ENCODE measurements around the gene TPRG1. TPM values are rescaled to one million over a fixed set of nuclear protein-coding genes. Genes with fewer than 3 reads are reported as not detected.

Gene TPRG1
- total RNA-seq, 1 experiment from 2014 or later = not detected

- DNase-seq (ENCODE audit: low spot score) = no peak
Measured at GRCh38 chr3:189272500-189273119, 100.8 kb downstream of the TPRG1 start.

DNA sequence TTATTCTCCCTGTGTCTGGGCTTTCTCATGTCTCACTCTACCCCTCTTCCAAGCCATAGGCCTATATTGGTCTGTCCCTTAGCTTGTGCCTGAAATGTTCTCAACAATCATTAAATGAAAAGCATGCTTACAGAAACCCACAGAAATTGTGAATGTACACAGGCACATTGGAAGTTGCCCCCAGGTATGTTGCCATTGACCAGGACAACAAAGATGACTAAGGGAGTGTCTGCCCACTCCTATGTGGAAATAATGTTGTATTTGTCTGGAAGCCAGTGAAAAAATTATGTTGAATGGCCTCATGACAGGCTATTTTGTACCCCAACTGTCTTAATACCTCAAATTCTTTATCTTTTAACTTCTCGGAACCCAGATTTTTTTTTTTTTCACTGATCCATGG lies 102.0 kb downstream of the TPRG1 start:
- no peak for DNase-seq (ENCODE audit: low spot score)
- in situ Hi-C loops (cut with HindIII; ENCODE audit: low sequenced_read_pairs) = no loop called here

More at GRCh38 chr3:189272500-189273119, 100.8 kb downstream of the TPRG1 start:
- in situ Hi-C loops (cut with HindIII; ENCODE audit: low sequenced_read_pairs) = no loop called here

- DNase-seq (ENCODE audit: low spot score) = no peak
- in situ Hi-C loops (cut with HindIII; ENCODE audit: low sequenced_read_pairs) = no loop called here
Measured at GRCh38 chr3:189275182-189275581, 103.4 kb downstream of the TPRG1 start.

- no peak for DNase-seq (ENCODE audit: low spot score)
- in situ Hi-C loops (cut with HindIII; ENCODE audit: low sequenced_read_pairs) = no loop called here
Measured at GRCh38 chr3:189275852-189276251, 104.1 kb downstream of the TPRG1 start.

- in situ Hi-C loops (cut with HindIII; ENCODE audit: low sequenced_read_pairs) = no loop called here
- DNase-seq (ENCODE audit: low spot score) = peak; percentile 96
Measured at GRCh38 chr3:189276444-189277219, 104.9 kb downstream of the TPRG1 start.

- no peak for DNase-seq (ENCODE audit: low spot score)
- in situ Hi-C loops (cut with HindIII; ENCODE audit: low sequenced_read_pairs) = no loop called here
Measured at GRCh38 chr3:189277711-189278110, 105.9 kb downstream of the TPRG1 start.

- in situ Hi-C loops (cut with HindIII; ENCODE audit: low sequenced_read_pairs) = no loop called here
- DNase-seq (ENCODE audit: low spot score) = peak; percentile 95
Measured at GRCh38 chr3:189278221-189278620, 106.5 kb downstream of the TPRG1 start.

GRCh38 chr3:189282189-189282588 lies 110.4 kb downstream of the TPRG1 start:
- DNase-seq (ENCODE audit: low spot score) = no peak
- in situ Hi-C loops (cut with HindIII; ENCODE audit: low sequenced_read_pairs) = no loop called here

GRCh38 chr3:189282741-189283140 lies 111.0 kb downstream of the TPRG1 start:
- in situ Hi-C loops (cut with HindIII; ENCODE audit: low sequenced_read_pairs) = no loop called here
- DNase-seq (ENCODE audit: low spot score) = no peak

GRCh38 chr3:189286188-189286587 lies 114.4 kb downstream of the TPRG1 start:
- in situ Hi-C loops (cut with HindIII; ENCODE audit: low sequenced_read_pairs) = no loop called here
- DNase-seq (ENCODE audit: low spot score) = no peak

- in situ Hi-C loops (cut with HindIII; ENCODE audit: low sequenced_read_pairs) = no loop called here
- DNase-seq (ENCODE audit: low spot score) = no peak
Measured at GRCh38 chr3:189286916-189287315, 115.1 kb downstream of the TPRG1 start.

DNA sequence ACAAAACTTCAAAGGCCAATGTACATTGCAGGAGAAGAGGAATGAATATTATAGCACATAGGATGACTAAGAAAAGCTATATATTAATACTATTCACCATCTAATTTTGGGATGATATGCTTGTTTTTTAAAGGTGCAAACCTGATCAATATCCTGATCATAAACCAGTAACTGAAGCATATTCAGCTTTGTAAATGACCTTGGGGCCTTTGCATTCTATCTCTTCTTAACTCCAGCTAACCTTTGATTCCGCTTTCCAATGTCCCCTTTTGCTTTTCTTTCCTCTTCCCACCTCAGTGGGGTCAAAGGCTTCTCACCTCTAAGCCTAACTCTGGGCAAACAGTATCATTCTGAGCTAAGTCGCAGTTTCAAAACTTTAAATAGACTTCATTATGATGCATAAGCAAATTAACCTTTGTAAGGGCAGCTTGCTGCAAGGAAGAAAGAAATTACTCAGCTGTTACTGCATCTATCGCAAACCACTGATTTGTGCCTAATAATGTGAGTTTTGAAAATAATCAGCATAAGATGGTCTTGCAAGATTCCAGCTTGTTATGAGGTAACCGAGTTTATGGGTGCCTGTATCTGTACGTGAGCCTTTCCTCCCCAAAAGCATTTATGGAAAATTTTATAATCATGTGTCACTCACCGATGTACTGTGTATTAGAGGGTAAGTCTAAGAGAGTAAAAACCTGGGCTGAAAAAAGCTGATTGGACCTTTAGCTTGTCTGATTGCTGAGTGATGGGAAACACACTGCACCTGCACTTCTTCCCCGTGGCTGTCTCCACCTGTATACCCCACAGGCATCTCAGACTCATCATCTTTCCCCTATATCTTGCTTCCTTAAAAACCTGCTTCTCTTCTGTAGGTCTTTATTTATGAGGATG lies 116.8 kb downstream of the TPRG1 start:
- in situ Hi-C loops (cut with HindIII; ENCODE audit: low sequenced_read_pairs) = no loop called here
- no peak for DNase-seq (ENCODE audit: low spot score)

DNA sequence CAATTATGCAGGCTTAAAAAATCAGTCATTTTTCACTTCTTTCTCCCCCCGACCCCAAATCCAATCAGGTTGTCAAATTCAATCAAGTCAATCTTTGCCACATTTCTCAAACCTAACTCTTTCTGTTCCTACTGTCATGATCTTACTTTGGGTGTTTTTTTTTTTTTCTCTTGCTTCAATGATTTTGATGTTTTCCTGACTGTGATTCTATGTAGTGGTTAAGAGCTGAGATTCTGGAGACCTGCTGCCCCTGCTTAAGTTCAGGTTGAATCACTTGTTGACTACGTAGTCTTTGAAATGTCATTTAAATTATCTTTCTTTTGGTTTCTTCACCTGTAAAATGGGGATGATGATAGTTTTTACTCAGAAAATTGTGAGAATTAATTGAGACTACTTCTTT lies 117.5 kb downstream of the TPRG1 start:
- DNase-seq (ENCODE audit: low spot score) = no peak
- in situ Hi-C loops (cut with HindIII; ENCODE audit: low sequenced_read_pairs) = no loop called here

DNA sequence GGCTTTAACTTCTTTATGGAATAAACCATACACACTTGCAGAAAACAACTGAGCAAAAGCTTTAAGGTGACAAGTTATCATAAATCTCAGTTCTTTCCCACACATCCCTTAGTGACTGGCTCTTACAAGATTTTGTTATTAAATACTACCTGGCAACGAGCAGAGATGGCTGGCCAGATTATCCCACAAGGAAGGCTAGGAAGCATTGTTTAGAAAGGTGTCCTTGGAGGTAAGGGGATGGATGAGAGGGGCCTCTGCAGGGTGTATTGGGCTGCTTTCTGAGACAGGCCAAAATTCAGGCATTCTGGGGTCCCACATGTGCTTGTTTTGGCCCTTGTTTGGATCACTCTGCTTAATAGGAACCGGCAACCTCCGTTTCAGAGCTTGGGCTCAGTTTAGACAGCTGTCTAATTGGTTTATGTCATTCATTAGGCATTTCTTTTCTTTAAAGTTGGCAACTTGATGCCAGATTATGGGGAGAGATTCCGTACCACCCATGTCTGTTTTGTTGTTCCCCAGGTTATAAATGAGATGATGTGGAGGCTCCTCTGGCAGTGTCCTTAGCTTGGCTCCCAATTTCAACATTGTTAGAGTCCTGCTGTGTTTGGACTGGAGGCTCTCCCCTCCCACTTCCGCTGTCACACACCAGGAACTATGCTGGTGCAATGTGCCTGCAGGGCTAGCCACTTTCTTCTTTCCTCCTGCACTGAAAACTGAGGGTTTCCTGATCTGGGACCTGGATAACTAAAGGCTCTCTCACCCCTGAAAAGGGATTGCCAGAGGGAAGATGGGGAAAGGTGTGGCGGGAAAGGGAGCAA lies 121.1 kb downstream of the TPRG1 start:
- in situ Hi-C loops (cut with HindIII; ENCODE audit: low sequenced_read_pairs) = no loop called here

DNA sequence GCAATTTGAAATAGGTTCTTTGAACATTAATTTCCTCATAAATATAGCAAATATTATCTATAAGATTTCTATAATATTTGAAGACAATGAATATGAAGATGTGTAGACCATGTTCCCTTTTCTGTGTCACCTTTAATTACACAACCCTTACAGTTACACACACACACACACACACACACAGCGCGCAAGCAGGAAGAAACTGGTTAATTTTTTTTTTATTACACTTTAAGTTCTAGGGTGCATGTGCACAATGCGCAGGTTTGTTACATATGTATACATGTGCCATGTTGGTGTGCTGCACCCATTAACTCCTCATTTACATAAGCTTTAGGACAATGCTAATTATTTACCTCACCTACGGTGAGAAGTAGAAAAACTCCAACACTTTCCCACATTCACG lies 122.9 kb downstream of the TPRG1 start:
- no peak for DNase-seq (ENCODE audit: low spot score)
- in situ Hi-C loops (cut with HindIII; ENCODE audit: low sequenced_read_pairs) = no loop called here

More for the DNA sequence above, 121.1 kb downstream of the TPRG1 start:
- DNase-seq (ENCODE audit: low spot score) = no peak

DNA sequence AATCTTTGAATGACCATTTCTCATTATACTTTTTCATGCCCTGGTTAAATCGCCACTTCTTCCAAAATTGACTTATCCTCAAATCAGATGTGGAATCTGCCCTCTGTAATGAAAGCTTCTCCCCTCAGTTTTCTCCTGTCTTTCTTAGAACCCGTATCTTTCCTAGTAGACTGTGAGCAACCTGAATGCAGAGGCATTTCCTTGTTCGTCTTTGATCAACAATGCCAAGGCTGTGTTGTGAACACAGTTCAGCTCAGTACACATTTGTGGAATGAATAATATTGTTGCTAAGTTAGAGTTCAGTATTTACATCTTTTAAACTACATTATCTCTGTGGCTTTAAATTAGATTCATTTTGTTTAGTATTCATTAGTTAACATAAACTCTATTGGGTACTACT lies 123.3 kb downstream of the TPRG1 start:
- DNase-seq (ENCODE audit: low spot score) = no peak
- in situ Hi-C loops (cut with HindIII; ENCODE audit: low sequenced_read_pairs) = no loop called here

- no peak for DNase-seq (ENCODE audit: low spot score)
- in situ Hi-C loops (cut with HindIII; ENCODE audit: low sequenced_read_pairs) = no loop called here
Measured at GRCh38 chr3:189297932-189298331, 126.2 kb downstream of the TPRG1 start.

DNA sequence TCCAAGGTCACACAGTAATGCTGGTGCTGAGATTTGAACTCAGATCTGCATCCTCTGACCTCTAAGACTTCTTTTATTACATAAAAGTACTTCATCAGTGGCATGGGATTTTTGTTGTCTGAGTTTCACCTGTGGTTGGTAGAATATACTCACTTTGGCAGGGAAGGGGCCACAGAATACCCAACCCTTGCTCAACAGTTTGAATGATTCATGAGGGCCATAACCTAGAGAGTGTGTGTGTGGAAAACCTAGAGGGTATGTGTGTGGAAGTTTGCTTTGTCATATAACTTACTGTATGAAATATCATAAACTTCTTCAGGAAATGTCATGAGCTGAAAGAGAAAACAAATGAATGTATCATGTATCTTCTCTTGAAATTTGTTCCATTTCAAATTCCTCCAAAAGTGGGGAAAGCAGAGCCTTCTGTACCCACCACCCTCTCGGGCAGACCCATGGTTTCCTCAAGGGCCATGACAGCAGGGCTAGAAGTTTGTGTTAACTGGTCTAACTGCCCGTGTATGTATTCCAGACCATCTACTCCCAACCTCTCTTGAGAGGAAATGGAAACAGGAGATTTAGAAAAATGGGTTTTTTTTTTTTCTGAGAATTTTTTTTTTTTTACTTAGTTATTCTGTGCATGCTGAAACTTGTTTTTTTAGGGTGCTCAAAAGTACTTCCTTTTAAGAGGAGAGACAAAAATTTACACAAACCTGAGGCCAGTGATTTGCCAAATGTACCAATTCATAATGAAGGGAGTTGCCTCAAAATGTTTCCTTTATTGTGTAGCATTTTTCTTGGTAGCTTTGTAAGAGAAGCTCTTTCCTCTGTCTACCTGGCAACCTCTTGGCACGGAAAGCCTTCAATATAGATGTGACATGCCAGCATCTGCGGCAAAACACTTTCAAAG lies 127.0 kb downstream of the TPRG1 start:
- no peak for DNase-seq (ENCODE audit: low spot score)
- in situ Hi-C loops (cut with HindIII; ENCODE audit: low sequenced_read_pairs) = no loop called here

Data from G401 (cell line).